Measurements from ENCODE around the gene PTPRN2. TPM values are rescaled to one million over a fixed set of nuclear protein-coding genes. Genes with fewer than 3 reads are reported as not detected.
"Not testable (repeated sequence)": the region's sequence is repeated elsewhere in the genome, so short reads cannot be mapped to it uniquely, and the experiment has no call there.

PTPRN2 gene
- total RNA-seq, 1 donor from 2014 or later: 15.4 TPM

DNA sequence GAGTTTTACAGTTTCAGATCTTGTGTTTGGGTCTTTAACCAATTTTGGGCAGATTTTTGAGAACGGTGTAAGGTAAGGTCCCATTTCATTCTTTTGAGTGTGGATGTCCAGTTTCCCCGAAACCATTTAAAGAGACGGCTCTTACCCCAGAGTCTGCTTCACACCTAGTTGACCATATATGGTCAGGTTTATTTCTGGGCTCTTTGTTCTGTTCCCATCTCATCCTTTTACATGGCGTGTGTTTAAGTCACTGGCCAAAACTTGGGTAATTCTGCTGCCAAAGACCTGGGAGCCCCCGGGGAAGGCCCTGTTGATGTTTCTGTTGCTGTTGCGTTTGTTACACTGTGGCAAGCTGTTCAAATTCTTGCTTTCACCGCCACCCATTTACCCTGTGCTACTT is 120.1 kb downstream of the PTPRN2 start:
- TF ChIP-seq, protein P1, sequence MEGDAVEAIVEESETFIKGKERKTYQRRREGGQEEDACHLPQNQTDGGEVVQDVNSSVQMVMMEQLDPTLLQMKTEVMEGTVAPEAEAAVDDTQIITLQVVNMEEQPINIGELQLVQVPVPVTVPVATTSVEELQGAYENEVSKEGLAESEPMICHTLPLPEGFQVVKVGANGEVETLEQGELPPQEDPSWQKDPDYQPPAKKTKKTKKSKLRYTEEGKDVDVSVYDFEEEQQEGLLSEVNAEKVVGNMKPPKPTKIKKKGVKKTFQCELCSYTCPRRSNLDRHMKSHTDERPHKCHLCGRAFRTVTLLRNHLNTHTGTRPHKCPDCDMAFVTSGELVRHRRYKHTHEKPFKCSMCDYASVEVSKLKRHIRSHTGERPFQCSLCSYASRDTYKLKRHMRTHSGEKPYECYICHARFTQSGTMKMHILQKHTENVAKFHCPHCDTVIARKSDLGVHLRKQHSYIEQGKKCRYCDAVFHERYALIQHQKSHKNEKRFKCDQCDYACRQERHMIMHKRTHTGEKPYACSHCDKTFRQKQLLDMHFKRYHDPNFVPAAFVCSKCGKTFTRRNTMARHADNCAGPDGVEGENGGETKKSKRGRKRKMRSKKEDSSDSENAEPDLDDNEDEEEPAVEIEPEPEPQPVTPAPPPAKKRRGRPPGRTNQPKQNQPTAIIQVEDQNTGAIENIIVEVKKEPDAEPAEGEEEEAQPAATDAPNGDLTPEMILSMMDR (conservative IDR thresholded peaks at IDR 0.05): no peak
- Mint-ChIP-seq H3K9me3 (peaks cover 4% of the 10 kb centered on the region), H3K27me3 (peaks cover 15% of the 10 kb centered on the region), H3K27ac (no peak overlapping the region), H3K36me3 (no peaks in the 10 kb centered on the region), H3K4me3 (no peak overlapping the region), H3K4me1 (ENCODE audit: unreplicated experiment) (no peaks in the 10 kb centered on the region)
- DNase-seq (ENCODE audit: extremely low spot score, unreplicated experiment): no peak

DNA sequence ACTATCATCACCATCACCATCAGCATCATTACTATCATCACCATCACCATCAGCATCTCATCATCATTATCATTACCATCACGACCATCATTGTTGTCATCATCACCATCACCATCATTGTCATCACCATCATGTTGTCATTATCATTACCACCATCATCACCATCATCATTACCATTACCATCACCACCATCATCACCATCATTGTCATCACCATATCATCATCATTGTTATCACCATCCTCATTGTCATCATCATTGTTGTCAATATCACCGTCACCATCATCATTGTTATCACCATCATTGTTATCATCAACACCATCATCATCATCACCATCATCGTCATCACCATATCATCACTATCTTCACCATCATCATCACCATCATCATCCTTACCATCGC is 124.3 kb downstream of the PTPRN2 start:
- TF ChIP-seq, protein P1 (conservative IDR thresholded peaks at IDR 0.05): no peak
- DNase-seq (ENCODE audit: extremely low spot score, unreplicated experiment): no peak
- no peak overlapping the region for H3K27ac Mint-ChIP-seq
- peaks cover 20% of the 10 kb centered on the region for H3K27me3 Mint-ChIP-seq
- H3K4me3 Mint-ChIP-seq: no peak overlapping the region
- peaks cover 4% of the 10 kb centered on the region for H3K9me3 Mint-ChIP-seq
- H3K4me1 Mint-ChIP-seq (ENCODE audit: unreplicated experiment): no peaks in the 10 kb centered on the region
- H3K36me3 Mint-ChIP-seq: no peaks in the 10 kb centered on the region

DNA sequence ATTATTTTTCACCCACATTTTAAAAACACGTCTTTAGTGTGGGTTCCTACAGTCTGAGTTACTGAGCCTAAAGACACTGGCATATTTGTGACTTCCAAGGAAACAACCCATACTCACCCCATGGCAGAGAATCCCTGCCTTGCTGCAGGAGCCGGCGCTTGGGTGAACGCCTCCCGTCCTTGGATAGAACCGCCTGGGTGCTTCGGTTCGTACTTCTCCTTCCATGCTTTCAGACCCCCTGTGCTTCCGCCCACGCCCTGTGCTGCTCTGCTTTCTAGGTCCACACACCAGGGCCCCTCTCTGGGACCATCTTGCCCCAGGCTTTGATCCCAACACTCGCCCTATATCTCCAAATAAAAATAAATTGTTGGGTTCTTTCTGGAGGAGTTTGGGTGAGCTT is 125.8 kb downstream of the PTPRN2 start:
- Mint-ChIP-seq H3K36me3 (no peaks in the 10 kb centered on the region), H3K4me3 (no peak overlapping the region), H3K9me3 (peaks cover 4% of the 10 kb centered on the region), H3K4me1 (ENCODE audit: unreplicated experiment) (no peaks in the 10 kb centered on the region), H3K27ac (peak overlapping the region; percentile 80), H3K27me3 (peaks cover 14% of the 10 kb centered on the region)
- DNase-seq (ENCODE audit: extremely low spot score, unreplicated experiment): no peak
- TF ChIP-seq, protein P1 (conservative IDR thresholded peaks at IDR 0.05): no peak

DNA sequence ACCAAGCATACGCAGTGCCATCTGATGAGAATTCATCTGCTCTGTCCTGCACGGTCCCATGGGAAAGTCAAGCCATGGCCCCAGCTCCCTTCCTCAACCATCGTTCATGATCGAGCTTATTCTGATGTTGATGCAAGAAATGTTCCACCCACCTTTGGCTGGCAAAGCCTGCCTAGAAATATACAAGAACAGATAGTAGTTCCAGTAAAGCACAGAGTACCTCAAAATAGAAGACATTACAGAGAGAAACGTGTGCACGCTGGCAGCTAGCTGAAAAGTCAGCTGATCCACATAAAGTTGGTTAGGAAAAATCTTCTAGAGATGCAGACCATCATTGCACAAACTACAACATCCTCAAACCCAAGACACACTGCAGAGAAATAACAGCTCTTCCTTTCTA is 127.0 kb downstream of the PTPRN2 start:
- H3K9me3 Mint-ChIP-seq: peaks cover 4% of the 10 kb centered on the region
- DNase-seq (ENCODE audit: extremely low spot score, unreplicated experiment): no peak
- no peaks in the 10 kb centered on the region for H3K4me1 Mint-ChIP-seq (ENCODE audit: unreplicated experiment)
- peaks cover 10% of the 10 kb centered on the region for H3K27me3 Mint-ChIP-seq
- H3K27ac Mint-ChIP-seq: no peak overlapping the region
- H3K36me3 Mint-ChIP-seq: no peaks in the 10 kb centered on the region
- TF ChIP-seq, protein P1 (conservative IDR thresholded peaks at IDR 0.05): no peak
- H3K4me3 Mint-ChIP-seq: no peak overlapping the region

DNA sequence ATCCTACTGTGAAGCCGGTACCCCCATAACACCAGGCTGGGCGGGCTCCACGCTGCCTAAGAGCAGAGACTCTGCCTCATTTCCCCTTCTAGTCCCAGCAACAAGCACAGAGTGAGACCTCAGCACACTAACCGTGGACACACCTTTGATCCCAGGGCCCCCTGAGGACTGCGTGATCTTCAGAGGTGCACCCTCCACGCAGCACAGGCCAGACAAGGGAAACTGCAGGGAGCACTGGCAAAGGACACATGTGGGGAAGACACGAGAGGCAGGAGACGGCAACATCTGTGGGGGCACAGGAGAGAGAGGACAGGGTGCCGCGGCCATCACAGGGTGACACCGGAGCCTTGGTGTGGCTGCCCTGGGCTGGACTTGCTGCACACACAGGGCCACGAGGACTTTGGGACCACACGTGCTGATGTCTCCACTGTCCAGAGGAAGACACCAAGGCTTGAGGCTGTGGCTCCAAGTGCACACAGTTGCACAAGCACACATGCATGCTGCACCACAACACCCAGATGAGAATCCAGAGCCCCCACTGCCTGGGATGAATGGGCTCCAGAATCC is 128.8 kb downstream of the PTPRN2 start:
- Mint-ChIP-seq H3K27me3 (peaks cover 10% of the 10 kb centered on the region), H3K4me3 (no peak overlapping the region), H3K9me3 (no peaks in the 10 kb centered on the region), H3K27ac (no peak overlapping the region), H3K36me3 (no peaks in the 10 kb centered on the region), H3K4me1 (ENCODE audit: unreplicated experiment) (no peaks in the 10 kb centered on the region)
- TF ChIP-seq, protein P1 (conservative IDR thresholded peaks at IDR 0.05): no peak
- no peak for DNase-seq (ENCODE audit: extremely low spot score, unreplicated experiment)

DNA sequence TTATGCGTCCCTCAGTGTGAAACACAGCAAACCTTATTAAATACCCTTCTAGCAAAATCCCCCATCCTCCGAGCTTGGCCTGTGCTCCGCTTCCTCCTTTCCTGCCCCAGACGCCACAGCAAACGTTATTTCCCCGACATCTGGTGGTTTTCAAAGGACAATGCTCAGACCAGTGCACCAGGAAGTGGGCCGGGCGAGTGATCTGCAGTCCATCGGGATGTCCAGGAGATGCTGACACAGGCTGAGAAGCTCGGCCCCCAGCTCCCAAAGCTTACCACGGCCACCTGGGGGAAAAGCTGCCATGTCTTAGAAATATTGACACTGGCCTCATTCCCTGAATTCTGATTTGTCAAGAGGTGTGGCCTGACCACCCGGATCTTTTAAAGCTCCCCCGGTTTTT is 129.5 kb downstream of the PTPRN2 start:
- H3K36me3 Mint-ChIP-seq: no peaks in the 10 kb centered on the region
- H3K4me3 Mint-ChIP-seq: no peak overlapping the region
- H3K27me3 Mint-ChIP-seq: peaks cover 10% of the 10 kb centered on the region
- no peak overlapping the region for H3K27ac Mint-ChIP-seq
- no peak for DNase-seq (ENCODE audit: extremely low spot score, unreplicated experiment)
- TF ChIP-seq, protein P1 (conservative IDR thresholded peaks at IDR 0.05): no peak
- H3K9me3 Mint-ChIP-seq: no peaks in the 10 kb centered on the region
- no peaks in the 10 kb centered on the region for H3K4me1 Mint-ChIP-seq (ENCODE audit: unreplicated experiment)

DNA sequence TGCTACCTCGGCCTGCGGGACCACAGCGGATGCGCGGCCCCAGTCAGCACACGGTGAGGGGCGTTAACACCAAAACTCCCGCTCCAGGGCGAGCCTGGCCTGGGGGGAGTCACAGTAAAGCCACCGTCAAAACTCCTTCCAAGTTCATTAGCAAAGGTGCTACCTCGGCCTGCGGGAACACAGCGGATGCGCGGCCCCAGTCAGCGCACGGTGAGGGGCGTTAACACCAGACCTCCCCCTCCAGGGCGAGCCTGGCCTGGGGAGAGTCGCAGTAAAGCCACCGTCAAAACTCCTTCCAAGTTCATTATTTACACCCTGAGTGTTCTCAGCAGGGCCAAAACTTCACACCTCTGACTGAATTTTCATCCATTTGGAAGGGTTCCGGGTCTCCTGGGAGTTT is 130.0 kb downstream of the PTPRN2 start:
- H3K9me3 Mint-ChIP-seq; H3K27ac Mint-ChIP-seq; H3K36me3 Mint-ChIP-seq; H3K4me1 Mint-ChIP-seq (ENCODE audit: unreplicated experiment); DNase-seq (ENCODE audit: extremely low spot score, unreplicated experiment); H3K4me3 Mint-ChIP-seq; H3K27me3 Mint-ChIP-seq: not testable (repeated sequence)

Data from type B pancreatic cell (in vitro differentiated cells).